GM21529 (cell line): ENCODE results near the gene PDZRN4.
"Not testable (repeated sequence)": the region's sequence is repeated elsewhere in the genome, so short reads cannot be mapped to it uniquely, and the experiment has no call there.

Experiments used
- ATAC-seq: cut with Tn5 transposase; IDR thresholded peaks from one replicate; pipeline ENCODE4 v1.9.1; 2021; ENCODE audit not compliant: unreplicated experiment

The PDZRN4 gene

DNA sequence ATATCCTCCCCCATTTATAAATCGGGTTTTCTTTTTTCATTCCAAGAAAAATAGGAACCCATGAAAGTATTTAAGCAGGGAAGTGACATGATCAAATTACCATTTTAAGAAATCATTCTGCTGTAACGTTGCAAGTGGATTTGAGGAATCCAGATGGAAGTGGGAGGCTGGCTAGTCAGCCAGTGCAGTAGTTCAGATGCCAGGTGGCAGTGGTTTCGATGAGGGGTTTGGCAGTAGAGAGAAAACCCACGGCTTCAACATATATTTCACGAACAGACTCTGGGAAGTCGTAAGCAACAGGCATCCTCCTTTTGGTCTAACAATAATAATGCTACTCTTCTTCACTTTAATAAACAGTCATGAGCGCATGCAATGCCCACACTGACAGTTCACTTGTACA is 25.0 kb downstream of the PDZRN4 start:
- ATAC-seq, result no peak

DNA sequence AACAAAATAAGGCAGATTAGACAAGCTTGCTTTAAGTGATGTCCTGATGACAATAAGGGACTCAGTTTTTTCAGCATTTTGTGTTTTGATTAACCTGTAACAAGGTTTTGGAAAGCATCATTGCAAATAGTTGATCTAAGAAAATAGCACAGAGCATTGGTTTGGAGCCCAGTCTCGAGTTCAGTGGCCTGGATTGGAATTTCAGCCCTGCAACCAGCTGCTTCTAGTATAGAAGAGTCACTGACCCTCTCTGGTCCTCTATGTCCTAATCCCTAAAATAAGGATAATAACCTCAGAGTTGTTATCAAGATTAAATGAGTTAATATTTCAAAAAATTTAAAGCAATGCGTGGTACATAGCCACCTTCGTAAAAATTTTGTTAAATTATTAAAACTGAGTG is 25.5 kb downstream of the PDZRN4 start:
- no peak for ATAC-seq

DNA sequence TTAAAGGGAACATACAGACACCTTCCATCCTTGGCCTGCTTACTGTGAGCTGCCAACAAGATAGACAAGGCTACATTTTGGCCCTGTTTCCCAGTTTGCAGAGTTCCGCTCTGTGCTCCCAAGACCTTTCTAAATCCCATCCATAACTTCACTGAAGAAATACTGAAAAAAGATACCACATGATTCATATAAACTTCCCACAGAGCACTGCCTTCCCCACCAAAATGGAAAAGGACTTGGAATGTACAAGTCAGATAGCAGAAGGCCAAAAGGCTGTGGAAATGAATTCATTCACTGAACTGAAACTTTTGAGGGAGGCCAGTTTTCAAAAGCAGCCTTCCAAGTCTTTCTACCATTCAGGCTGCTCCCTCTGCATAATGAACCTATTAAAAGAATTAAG is 29.6 kb downstream of the PDZRN4 start:
- ATAC-seq, result no peak

DNA sequence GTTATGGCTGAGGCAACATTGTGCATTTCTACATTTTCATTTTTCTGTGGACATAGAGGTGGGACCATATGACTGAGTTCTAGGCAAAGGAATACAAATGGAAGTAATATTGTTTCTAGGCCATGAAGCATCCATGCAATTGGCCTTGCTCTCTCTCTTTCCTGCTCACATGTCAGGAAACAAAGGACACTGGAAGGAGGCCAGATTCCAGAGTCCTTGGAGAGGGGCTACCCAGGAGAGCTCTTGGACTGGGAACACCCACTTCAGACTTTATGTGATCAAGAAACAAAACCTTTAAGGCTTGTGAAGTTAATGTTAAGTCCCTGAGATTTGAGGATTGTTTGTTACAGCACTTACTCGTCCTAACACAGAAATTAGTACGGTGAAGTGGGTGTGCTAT is 32.8 kb downstream of the PDZRN4 start:
- no peak for ATAC-seq

DNA sequence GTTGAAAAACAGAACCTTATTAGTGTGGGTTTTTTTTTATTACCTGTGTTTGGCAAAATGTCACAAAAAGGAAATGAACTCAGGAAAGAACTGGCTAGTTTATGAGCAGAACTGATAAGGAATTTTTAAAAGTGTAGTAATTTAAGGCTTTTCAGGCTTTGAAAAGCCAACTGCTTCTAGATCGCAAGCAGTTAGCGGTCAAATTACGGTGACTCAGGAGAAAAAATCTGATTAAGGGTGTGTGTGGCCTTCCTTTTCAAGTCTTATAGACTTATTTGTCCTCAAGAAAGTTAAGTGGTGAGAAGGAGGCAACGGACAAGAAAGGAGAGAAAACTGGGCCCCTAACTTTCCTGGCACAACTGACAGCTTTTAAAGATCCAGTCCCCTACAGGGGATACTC is 33.4 kb downstream of the PDZRN4 start:
- ATAC-seq, result no peak

DNA sequence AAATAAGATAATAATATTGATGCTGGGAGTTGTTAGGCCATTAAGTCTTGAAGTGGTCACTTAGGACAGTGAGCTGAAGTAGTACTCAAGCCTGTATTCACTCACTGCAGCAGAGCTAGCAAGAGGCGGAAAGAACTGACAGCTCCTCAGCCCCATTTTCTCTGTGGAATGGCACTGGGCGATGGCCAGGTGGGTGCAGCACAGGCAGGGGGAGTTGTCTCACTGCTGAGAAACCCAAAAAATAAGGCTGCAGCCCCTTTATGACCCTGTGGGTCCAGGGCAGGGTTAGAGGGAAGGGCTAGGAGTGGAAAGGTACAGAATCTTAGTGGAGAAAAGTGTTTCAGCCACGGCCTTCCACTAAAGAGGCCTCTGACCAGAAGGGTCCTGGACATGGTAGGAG is 35.5 kb downstream of the PDZRN4 start:
- ATAC-seq, result no peak

DNA sequence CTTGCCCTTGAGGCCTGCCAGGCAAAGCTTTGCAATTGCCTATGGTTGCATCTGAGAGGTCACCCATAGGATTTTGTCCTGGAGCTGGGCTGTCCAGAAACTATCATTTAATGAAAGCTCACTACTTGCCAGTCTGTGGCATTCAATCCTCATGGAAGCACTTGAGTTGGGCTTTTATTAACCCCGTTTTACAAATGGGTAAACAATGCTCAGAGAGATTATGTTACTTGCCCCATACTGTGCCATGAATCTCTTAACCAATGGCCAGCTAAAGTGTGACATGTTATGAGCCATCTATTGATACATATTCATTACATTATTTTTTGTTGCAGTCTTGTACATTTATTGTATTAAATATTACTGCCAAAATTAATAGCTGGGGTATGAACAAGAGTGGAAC is 35.9 kb downstream of the PDZRN4 start:
- ATAC-seq, result no peak

DNA sequence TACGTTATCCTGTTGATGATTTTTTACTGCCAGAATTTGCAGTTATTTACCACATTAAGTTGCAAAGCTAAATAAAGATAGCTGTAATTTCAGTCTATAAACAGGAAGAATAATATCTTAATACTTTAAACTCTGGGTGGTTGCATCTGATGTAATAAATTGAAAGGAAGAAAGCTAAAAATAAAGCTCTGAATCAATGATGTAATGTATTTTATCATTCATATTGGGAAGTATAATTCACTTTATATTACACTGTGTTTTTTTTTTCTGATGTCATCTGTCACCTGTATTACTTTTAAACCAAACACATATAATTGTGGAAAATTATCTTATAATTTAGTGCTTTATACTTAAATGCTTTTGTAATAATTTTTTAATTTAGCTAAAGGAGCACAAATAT is 37.1 kb downstream of the PDZRN4 start:
- ATAC-seq, result no peak

DNA sequence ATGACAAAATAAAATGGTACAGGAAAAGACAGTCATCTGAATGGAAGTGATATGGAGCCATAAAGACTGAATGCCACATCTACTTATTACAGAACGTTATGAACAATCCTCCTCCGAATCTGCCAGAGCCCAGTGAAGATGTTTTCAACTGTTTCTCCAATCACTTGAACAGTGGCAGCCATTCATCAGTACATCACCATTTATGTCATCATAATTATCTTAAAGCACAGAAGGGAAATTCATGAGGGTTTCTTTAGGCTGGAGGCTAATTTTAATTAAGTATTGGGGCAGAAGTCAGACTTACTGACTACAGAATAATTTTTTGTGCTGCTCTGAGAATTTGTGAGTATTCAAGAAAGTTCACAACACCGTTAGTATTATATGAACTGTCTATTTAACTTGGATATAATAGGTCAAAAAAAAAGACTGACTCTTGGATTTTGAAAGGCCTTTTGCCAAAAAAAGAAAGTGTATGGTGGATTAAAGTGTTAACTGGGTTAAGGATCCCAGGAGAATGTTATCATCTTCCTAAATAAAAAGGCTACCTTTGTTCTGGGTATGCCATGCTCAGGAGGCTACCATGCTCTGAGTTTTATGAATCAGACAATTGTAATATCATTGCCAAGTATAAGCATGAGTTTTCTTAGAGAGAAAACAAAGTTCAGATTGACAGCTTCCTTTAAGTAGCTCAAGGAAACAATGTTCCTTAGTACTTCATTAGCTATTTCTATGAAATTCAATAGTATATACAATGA is 40.1 kb downstream of the PDZRN4 start:
- ATAC-seq, result no peak

DNA sequence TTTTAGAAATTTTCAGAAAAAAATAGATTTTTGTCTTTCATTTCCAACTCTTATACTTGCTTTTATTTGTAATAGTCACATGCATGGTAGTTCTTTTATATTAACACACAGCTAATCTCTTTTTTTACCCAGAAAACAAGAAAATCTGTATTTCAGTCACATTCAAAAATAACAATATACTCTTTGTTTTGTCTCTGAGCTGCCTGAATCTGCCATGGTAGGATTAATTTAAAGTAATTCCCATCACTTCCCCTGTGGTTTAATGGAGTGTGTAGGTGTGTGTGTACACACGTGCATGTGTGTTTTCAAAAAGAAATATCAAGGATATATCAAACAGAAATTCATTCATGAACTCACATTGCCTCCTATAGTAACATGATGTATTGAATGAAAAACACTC is 42.6 kb downstream of the PDZRN4 start:
- ATAC-seq, result no peak

DNA sequence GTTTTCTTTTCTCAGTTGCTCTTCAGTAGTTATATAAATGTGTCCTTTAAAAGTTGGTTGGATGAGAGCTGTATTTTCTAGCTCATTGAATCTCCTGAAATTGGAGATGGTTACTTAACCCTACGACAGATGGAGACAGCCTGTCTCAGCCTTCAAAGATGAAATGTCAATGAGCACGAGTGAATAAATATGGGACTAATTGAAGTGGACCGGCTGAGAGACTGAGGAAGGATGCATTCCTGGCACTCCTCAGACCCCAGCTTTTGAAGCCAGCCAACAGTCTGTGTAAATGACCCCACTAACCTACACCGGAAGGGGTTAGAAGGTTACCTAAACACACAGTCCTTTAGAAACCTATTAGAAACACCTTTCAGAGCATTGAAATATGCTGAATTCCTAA is 46.6 kb downstream of the PDZRN4 start:
- no peak for ATAC-seq

DNA sequence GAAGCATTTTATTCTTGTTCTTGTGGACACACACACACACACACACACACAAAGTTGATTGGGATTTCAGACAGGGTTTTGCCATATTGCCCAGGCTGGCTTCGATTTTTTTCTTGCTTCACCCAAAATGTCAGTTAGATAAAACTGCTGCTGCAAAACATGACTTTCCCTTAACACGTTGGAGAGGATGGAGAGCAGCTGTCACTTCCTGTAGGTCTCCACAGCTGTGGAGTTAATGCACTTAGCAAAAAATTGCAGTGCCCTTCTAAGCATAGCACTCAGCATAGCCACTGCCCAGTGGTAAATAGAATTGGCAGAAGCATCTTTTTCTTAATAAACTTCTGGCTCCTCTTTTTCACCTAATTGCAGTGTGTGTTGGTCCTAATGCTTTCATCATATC is 54.5 kb downstream of the PDZRN4 start:
- ATAC-seq, result no peak

DNA sequence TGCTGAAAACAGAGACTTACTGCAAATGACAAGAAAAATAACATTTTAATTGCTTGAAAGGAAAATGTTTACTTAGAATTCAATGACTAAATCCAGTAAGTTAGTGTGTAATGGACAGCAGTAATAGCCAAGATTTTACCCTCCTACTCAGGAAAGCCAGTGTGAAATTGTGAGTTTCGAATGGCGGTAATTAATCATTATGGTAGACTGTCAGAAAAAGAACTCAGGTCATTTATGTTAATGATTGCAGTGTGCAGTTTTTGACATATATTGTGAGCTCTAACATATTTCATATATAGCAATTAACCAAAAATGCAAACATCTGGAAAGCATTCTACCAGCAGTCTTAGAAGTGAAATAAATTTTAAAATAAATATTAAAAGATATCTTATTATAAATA is 60.3 kb downstream of the PDZRN4 start:
- no peak for ATAC-seq

DNA sequence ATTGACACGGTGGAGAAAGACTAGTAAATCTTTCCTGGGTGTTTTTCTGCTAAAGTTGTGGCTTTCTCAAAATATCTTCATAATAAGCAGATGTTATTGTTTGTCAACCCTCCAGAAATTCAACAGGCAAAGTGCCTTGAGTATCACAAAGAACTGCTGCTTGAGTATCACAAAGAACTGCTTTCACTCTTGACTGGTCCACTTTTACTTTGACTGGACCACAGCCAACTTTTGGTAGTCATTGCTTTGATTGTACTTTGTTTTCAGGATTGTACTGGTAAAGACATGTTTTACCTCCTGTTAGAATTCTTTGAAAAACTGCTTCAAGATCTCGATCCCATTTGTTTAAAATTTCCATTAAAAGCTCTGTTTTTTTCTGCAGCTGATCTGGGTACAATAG is 62.6 kb downstream of the PDZRN4 start:
- no peak for ATAC-seq

DNA sequence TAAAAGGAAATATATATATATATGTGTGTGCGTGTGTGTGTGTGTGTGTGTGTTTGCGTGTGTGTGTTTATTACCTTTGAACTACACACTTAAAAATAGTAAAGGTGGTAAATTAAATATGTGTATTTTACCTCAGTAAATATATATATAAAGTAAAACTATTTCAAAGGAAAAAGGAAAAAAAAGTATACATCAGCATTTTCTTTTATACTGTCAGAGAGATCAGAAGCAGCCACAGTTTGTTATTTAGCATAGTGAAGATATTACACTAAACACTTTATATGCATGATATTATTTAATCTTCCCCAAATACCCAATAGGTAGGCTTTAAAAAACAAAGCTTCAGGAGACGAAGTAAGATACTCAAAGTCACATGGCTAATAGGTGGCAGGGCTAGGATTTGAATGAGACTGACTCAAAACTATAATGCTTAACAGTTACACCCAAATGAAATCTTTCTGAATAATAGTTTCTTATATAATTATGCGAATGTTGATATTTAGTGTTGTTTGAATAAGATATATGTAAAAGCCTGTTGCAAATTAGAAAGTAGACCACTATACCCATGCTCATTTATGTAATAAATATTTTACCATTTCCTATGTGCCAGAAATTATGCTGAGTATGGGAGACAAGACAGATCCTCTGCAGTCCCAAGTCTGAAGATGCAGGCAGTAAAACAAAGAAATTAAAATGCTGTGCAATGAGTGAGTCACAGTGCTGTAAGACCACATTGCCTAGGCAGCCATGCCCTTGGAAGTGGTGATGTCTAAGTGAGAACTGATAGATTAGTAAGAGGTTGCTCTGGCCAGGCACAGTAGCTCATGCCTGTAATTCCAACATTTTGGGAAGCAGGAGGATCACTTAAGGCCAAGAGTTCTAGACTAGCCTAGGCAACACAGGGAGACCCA is 66.1 kb downstream of the PDZRN4 start:
- no peak for ATAC-seq

DNA sequence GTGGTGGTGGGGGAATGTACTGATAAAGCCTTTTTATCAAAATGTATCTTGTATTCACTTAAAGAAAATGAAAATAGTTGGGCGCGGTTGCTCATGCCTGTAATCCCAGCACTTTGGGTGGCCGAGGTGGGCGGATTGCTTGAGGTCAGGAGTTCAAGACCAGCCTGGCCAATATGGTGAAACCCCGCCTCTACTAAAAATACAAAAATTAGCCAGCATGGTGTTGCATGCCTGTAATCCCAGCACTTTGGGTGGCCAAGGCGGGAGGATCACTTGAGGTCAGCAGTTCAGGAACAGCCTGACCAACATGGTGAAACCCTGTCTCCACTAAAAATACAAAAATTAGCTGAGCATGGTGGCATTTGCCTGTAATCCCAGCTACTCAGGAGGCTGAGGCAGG is 75.1 kb downstream of the PDZRN4 start:
- ATAC-seq, result not testable (repeated sequence)

DNA sequence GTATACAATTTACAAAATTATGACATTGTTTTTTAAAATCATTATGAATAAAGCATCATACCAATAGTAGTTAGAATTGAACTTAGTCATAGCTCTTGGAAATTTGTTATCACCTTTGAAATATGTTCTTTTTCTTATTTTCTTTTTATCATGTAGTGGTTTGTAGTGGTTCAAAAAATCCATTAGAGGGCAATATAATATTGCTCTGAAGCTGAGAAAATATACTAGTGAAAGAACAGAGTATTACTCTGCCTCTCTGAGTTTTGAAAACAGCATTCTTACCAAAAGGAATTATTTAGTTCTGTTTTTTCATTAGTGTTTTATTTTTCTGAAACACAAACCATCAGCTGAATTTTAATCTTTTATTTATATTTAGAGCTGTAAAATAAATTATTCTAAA is 76.2 kb downstream of the PDZRN4 start:
- peak; percentile 42 for ATAC-seq

DNA sequence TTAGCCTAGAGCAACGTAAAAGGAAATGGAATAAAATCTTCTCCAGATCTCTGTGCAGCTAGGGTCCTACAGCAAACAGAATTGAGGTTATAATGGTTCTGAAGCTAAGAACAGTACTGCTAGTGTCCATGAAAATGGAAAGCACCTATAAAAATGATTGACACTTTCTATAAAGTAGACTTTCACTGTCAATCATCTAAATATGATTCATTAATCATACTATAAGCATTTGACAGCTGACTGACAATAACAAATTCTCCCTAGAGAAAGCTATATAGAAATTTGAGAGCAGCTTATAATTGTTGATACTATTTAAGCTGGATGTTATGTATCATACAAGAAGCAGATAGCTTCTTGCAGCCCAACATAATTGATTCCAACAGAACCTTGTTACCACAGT is 80.9 kb downstream of the PDZRN4 start:
- no peak for ATAC-seq

DNA sequence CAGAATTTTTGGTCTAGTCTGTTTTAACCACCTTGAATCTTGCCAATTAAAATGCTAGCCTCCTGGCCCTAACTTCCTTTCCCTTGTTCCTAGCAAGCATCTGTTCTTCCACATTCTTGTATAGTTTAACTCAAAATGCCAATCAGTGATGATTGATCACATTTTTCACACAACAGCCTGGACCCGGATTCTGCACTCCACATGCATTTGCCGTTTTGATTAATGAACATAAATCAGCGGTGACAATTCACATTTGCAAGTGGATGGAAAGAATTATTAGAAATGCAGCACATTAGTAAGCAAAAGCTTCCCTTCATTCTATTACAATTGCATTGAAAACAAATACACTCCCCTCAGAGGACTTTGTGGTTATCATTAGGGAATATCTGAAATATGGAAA is 83.4 kb downstream of the PDZRN4 start:
- ATAC-seq, result no peak

DNA sequence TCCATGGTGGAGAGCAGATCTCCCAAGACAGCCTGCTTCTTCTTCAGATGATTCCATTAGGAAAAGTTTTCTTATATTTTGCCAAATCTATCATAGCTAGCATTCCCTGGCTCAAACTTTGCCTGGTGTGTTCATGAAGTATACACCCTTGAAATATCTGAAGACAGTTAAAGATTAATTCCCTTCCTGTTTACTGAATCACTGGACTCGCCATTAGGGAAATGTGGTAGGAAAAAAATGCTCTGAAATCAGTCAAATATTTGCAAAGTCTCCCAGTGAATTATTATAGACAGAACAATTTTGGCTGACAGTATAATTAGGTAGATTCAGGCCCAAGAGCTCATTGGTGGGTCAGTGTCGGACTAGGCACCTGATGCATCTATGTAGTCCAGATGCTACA is 86.5 kb downstream of the PDZRN4 start:
- ATAC-seq, result no peak

DNA sequence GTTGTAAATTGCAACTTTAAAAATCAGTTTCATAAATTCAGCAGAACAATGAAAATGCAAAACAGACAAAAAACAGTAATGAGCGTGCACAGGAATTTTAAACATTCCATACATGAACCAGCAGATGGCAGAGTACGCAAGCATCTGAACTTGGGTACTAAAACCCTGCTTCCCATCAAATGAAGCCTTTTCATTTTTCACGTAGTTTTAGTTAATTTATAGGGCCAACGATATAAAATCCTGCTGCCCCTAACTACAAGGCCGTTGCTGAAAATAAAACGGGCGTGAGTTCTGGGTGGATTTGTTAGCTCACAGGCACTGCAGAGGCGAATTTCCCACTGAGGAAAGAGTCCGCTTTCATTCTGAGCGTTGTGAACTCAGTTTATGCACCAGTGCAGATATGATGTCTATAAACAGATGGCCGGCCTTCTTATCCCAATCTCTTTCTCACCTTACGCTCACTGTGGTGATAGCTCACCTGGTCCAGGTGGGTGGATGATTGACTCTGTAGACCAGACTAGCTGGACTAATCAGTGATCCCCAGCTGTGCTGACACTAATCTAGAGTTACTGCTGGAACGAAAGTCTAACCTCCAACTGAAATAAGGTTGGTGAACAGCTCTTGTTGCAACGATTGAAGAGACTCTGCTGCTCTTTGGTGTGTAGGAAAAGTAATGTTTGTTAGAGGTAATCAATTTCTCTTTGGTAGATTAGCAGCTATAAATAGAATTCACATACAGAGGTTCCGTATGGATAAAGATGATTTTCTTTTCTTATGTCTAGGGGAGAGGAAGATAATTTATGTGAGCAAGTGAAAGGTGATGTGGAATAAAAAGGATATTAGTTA is 89.2 kb downstream of the PDZRN4 start:
- ATAC-seq, result no peak

DNA sequence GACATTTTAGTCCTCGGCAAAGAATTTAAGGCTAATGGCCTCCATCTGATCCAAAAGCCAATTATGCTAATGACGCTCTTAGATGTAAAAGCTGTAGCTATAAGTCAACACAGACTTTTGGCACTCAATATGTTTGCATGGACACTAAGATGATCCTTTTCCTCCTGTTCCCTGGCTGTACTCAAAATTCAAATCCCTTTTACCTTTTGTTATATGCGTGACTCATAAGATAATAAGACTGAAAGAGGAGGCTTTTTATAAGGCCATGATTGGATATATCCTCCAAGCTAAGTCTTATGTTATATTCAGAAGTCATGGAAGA is 89.8 kb downstream of the PDZRN4 start:
- no peak for ATAC-seq
